Measurements from ENCODE around the gene HPSE2. TPM values are rescaled to one million over a fixed set of nuclear protein-coding genes. Genes with fewer than 3 reads are reported as not detected.

The HPSE2 gene
- total and polyA plus RNA-seq, 2 of the 8 experiments (the other 6 are each of a cell fraction or from before 2014, with no cell fraction given), result 0.41 to 0.58 TPM

- H3K56ac ChIP-seq (replicated peaks; ENCODE audit: insufficient read length, low read depth, low read length), result no peak overlapping the region
- H3K4me1 ChIP-seq (replicated peaks in 1 of 4; ENCODE audit: control insufficient read depth in 3 of 4, insufficient read depth in 4 of 4, low read length in 3 of 4), result no peaks in the 10 kb centered on the region
- no peak overlapping the region for H2AK5ac ChIP-seq (ENCODE audit: low read depth, low read length)
- TF ChIP-seq MAFK (IDR thresholded peaks at IDR 0.05; ENCODE audit: low read depth, low read length), result no peak
- TF ChIP-seq KDM1A (IDR thresholded peaks at IDR 0.05; ENCODE audit: borderline replicate concordance, low read length), result no peak
- no peak for TF ChIP-seq CTBP2 (IDR thresholded peaks at IDR 0.05; ENCODE audit: borderline replicate concordance, insufficient read depth, insufficient read length, low read length)
- no peak for TF ChIP-seq ATF3 (IDR thresholded peaks at IDR 0.05; ENCODE audit: insufficient read depth, low read depth, low read length)
- no peak for TF ChIP-seq TBP (IDR thresholded peaks at IDR 0.05; ENCODE audit: low read depth, low read length)
- no peak for TF ChIP-seq SP1 (IDR thresholded peaks at IDR 0.05; ENCODE audit: low read depth, low read length)
- TF ChIP-seq USF2 (IDR thresholded peaks at IDR 0.05; ENCODE audit: low read length), result no peak
- no peak for TF ChIP-seq SAP30 (IDR thresholded peaks at IDR 0.05; ENCODE audit: insufficient read depth, insufficient replicate concordance, low read length)
- no peak for TF ChIP-seq GABPA (IDR thresholded peaks at IDR 0.05; ENCODE audit: borderline replicate concordance, insufficient read depth, low read length)
- no peak for TF ChIP-seq HDAC2 (IDR thresholded peaks at IDR 0.05; ENCODE audit: borderline replicate concordance in 1 of 2, low read depth in 2 of 2, low read length in 2 of 2)
- no peak for TF ChIP-seq MAX (IDR thresholded peaks at IDR 0.05)
- H4K5ac ChIP-seq (ENCODE audit: insufficient read length, low read depth, low read length), result no peak overlapping the region
- no peaks in the 10 kb centered on the region for H3K27me3 ChIP-seq (replicated peaks in 1 of 4; ENCODE audit: control insufficient read depth in 3 of 4, extremely low read depth in 1 of 4, insufficient read depth in 3 of 4, low read length in 3 of 4)
- H3K4me3 ChIP-seq (ENCODE audit: extremely low read depth in 1 of 4, insufficient read depth in 2 of 4, low read depth in 3 of 4, low read length in 4 of 4), result no peak overlapping the region
- no peaks in the 10 kb centered on the region for H3K36me3 ChIP-seq (ENCODE audit: control insufficient read depth in 2 of 4, insufficient read depth in 4 of 4, low read length in 3 of 4)
- CTCF ChIA-PET (ENCODE audit: partially characterized antibody), result no interaction called here
- POLR2A ChIA-PET (ENCODE audit: partially characterized antibody), result no interaction called here
- no peaks in the 10 kb centered on the region for H3K79me2 ChIP-seq (ENCODE audit: control insufficient read depth in 1 of 2, insufficient read depth in 2 of 2, low read length in 2 of 2)
- no peak overlapping the region for H3K18ac ChIP-seq (ENCODE audit: extremely low read depth, low read length)
- no peak overlapping the region for H3K9ac ChIP-seq (replicated peaks in 1 of 4; ENCODE audit: extremely low read depth in 1 of 4, low read depth in 3 of 4, low read length in 3 of 4)
- H2AFZ ChIP-seq (ENCODE audit: low read length), result no peak overlapping the region
- H2BK120ac ChIP-seq (replicated peaks; ENCODE audit: low read depth, low read length), result no peak overlapping the region
- no peak overlapping the region for H4K8ac ChIP-seq (ENCODE audit: extremely low read depth, insufficient read depth, low read length)
- FAIRE-seq (no peak), DNase-seq (ENCODE audit: low read depth in 1 of 2, low spot score in 2 of 2) (no peak)
- H3K4me2 ChIP-seq (ENCODE audit: insufficient read depth in 1 of 2, low read depth in 2 of 2, low read length in 2 of 2), result no peak overlapping the region
- H4K91ac ChIP-seq (replicated peaks; ENCODE audit: insufficient read length, low read length), result no peak overlapping the region
- H3K23me2 ChIP-seq (ENCODE audit: low read depth, low read length), result no peaks in the 10 kb centered on the region
- H3K4ac ChIP-seq (replicated peaks; ENCODE audit: insufficient read length, low read depth, low read length), result no peak overlapping the region
- H2BK15ac ChIP-seq (ENCODE audit: low read length), result no peak overlapping the region
- no peak overlapping the region for H2BK5ac ChIP-seq (ENCODE audit: low read depth, low read length)
- H2BK12ac ChIP-seq (ENCODE audit: low read depth, low read length), result no peak overlapping the region
- no peak overlapping the region for H2BK20ac ChIP-seq (ENCODE audit: low read length)
- H4K20me1 ChIP-seq (replicated peaks in 1 of 2; ENCODE audit: control insufficient read depth in 1 of 2, insufficient read depth in 2 of 2, low read length in 2 of 2), result no peaks in the 10 kb centered on the region
- H3K27ac ChIP-seq (ENCODE audit: low read depth, low read length), result no peak overlapping the region
- H3K79me1 ChIP-seq (ENCODE audit: low read depth, low read length), result no peaks in the 10 kb centered on the region
- H3K9me3 ChIP-seq (ENCODE audit: insufficient read depth in 2 of 2, low read depth in 1 of 2, low read length in 1 of 2), result no peaks in the 10 kb centered on the region
- H3K23ac ChIP-seq (ENCODE audit: insufficient read length), result no peak overlapping the region
- no peak overlapping the region for H3K14ac ChIP-seq (ENCODE audit: insufficient read length)
Observed at GRCh38 chr10:99143011-99143410, 92.6 kb downstream of the HPSE2 start.

Measured in H1 (cell line).